OCI-M2 (cell line): ENCODE measurements around the gene AFF3.

Experiments
- DNase-seq: peaks from one replicate; lab custom pipeline; 2025; ENCODE audit not compliant: unreplicated experiment; lab: John Stamatoyannopoulos, UW

The AFF3 gene

DNA sequence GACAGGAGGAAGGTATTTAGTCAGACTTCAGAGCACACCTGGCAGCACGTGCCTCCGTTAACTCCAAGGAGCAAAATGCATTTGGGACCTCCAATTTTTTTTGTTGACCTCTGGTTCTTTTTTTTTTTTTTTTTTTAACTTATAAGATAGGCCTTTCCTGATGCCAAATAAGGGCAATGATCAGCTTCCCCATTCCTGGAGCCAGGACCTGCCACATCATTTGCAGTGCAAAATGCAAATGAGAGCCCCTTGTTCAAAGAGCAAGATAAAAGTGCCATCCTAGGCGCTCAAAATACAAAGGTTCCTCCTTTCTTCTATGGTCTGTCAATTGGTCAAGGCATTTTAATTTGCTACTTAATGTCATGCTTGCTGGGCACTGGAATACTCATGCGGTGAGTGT, 519.4 kb downstream of the AFF3 start:
- no peak for DNase-seq

DNA sequence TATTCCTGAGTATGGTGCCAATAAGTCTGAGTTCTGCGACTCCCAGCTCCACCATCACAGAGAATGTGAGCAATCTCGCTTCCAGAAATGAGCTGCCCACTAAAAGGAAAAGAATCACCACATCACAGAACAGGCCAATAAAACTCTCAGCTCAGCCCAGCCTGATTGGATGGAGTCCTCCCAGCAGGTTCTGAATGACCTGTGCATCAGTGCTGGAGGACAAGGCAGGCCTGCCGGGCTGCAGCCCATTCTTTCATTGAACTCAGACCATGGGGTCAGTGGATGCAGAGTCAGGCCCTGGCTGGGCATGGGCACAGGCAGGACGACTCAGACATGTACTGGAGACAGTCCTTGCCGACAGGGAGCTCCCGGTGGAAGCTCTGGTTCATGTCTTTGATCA, 519.9 kb downstream of the AFF3 start:
- DNase-seq: no peak

DNA sequence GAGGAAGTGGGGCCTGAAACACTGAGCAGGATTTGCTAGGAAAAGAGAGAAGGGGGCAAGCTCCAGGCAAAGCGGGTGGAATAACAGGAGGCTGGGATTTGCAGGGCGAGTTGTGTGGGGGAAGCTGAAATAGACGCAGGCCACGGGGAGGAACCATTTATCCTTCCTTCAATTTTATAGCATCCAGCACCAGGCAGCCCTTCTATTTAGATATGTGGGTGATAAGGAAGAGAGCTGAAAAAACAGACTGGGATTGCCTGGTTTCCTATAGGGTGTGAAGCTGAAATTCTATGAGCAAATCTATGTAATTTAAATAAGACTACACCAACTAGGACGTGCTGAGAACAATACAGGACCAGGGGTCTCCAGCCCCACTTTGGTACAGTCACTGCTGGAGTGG, 520.6 kb downstream of the AFF3 start:
- no peak for DNase-seq

DNA sequence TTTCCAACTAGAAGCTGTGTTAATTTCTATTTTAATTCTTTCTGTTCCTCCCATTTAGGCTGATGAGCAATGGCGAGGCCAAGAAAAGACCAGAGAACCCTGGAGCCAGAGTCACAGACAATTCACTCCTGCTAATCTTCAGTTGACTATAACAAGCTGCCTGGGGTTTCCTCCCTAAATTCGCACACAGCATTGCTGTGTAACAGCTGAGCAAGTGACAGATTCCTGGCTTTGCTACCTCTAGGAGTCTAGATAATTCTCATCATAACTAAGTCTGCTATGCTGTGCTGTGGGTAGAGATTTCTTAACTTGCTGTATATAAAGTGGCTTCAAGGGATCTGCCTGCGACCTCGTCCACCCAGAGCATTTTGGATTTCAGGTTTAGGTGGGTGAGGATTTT, 521.3 kb downstream of the AFF3 start:
- DNase-seq: no peak

DNA sequence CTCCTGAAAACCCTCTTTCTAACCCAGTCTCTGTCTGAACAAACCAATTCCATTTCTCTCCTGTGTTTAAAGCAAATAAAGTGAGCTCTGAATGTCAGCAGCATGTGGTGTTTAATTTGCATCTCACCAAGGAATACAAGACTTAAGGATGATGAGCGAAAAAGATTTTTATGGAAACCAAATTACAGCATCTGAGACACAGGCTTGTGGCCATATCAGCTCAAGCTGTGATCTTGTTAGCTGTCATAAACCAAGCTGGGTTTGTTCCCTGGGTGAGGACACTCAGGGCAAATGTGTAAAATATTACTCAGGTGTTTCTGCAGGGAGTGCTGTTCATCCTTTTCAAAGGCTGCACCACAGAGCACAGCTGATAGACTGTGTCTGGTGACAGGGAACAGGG, 523.2 kb downstream of the AFF3 start:
- no peak for DNase-seq

DNA sequence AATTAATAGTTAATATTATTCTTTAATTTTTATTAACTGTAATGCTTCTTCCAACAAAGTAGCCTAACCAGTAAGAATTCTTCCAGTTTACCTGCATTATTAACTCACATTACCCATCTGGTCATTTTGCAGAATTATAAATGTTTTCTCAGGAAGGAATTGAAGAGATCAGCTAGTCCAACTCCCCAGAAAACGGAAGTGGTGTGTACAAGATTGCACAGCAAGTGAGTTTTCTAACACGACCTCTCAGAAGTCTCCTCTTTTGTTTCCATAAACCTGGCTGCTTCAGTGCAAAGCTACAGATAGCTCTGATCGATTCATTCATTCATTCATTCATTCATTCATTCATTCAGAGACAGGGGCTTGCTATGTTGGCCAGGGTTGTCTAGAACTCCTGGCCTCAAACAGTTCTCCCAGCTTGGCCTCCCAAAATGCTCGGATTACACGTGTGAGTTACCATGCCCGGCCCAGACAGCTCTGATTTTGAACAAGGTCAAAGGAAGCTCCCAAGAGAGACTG, 523.8 kb downstream of the AFF3 start:
- DNase-seq: no peak

DNA sequence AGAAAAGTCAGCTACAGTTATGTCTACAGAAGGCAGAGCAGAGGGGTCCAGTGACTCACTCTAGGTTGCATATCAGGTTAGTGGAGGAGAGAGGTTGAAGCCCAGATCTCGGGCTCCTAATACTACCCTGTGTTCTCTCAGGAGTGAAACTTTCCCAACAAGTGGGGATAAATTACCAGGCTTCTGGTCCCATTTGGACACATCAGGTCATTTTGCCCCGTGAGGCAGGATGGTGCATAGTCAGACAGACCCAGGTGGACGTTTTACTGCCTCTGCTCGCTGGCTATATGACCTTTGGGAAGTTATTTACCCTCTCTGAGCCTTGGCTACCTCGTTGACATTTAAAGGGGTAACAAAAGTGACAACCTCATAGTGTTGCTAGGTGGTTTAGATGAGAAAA, 524.6 kb downstream of the AFF3 start:
- DNase-seq: no peak

DNA sequence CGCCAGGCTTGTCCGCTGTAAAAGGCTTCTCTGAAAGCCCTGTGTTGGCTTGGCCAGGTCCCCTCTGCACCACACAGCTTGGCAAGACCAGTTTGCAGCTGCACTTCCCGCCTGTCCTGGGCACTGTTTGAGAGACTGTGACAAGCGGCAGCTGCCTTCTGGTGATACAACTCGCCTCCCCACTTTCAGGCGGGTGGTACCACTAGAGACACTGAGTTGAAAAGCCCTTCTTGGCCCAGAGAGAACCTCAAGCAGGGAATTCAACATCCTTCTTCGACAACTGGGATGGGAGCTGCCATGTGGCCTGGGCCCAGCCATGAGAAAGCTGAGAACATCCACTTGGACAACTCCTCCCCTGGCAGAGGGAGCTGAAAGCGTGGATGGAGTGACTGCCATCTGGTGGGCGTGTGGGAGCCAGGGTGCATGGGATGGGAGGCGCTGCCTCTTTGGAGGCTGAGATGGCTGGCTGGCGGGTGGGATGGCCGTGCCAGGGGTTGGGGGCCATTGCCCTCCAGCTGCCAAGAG, 527.1 kb downstream of the AFF3 start:
- DNase-seq: no peak

DNA sequence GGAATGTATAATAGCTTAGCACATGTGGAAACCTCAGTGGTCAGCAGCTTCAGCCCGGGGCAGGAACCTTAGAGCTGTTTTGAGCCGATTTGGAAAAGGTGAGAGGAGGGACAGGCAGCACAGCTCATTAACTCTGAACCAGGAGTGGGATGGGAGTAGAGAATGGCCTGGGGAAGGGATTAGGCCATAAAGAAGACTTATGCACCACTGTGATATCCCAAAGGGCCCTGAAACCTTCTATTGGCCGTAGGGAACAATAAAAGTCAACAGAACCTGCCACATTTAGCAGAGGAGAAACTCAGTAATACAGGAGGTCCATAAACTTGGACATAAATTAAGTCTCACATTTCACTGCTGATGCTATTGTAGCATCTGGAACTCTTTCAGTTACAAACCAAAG, 528.4 kb downstream of the AFF3 start:
- no peak for DNase-seq

DNA sequence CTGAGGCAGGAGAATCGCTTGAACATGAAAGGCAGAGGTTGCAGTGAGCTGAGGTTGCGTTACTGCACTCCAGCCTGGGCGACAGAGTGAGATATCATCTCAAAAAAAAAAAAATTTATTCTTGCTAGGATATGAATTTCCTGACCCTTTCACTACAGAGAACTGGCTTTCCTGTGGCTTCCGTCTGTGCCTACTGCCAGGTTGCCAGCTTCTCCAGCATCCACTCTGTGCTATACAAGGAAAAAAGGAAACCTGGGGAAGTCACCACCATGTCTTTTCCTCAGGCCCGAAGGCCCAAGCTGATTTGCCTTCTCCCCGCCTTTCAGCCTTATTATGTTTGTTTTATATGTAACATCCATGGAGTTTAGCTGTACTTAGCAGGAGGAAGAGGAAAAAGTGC, 530.6 kb downstream of the AFF3 start:
- DNase-seq: no peak

DNA sequence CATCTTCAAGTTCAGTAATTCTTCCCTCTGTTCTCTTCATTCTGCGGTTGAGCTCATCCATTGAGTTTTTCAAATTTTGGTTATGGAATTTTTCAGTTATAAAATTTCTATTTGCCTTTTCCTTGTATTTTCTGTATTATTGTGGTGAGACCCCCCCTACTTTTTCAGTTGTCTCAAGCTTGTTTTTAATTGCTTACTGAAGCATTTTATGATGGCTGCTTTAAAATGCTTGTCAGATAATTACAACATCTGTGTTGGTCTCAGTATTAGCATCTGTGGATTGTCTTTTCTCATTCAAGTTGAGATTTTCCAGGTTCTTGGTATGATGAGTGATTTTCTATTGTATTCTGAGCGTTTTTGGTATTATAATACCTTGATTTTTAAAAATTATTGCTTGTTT, 531.4 kb downstream of the AFF3 start:
- no peak for DNase-seq

DNA sequence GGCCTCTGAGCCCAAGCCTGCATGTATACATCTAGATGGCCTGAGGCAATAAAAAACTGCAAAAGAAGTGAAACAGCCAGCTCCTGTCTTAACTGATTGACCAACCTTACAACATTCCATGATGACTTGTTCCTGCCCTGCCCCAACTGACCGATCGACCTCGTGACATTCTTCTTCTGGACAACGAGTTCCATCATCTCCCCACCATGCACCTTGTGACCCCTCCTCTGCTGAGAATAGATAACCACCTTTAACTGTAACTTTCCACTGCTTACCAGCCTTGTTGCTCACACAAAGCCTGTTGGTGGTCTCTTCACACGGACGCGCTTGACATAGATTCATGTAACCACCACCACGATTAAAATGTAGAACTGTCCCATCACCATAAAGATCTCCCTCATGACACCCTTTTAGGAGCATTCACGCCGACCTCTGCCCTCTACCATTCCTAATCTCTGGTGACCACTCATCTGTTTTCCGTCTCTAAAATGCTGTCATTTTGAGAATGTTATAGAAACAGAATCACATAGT, 532.5 kb downstream of the AFF3 start:
- no peak for DNase-seq

DNA sequence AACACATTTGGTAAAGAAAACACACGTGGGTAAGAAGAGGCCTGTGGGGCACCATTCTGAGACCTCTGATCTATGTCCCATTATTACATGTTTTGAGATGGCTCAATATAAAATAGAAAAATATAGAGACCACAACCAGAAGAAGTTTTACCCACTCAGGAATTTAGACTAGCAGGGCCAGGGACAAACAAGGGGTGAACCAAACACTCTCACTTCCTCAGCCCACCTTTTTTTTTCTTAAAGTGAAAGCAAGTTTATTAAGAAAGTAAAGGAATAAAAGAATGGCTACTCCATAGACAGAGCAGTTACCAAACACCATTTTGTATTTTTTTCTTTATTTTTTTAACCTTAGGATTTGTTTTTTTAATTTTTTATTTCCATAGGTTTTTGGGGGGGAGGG, 533.5 kb downstream of the AFF3 start:
- no peak for DNase-seq

DNA sequence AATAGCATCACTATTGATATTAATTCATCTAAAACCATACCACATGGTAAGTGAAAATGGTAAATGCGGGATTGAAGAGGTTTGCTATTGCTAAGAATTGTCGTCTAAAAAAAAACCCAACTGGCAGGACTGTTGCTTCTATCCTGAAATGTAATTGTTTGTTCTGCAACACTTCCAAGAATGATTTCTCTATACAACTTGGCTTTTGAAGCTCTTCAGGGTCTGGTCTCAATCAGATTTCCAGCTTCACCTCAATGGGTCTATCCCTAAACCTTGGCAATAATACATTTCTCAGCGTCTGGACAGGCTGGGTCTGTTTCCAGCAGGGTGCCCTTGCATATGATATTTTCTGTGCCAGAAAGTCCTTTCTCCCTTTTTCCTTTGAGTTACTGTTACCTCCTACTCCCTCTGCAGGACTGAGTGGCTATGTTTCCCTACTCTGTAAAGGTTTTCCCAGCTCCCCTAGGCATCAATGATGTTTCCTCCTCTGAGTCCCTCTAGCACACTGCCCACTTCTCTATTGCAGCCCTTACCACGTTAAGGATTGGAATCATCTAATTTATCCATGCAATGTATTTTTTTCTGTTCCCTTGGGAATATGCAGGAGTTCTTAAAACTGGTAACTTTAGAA, 534.4 kb downstream of the AFF3 start:
- DNase-seq: no peak

DNA sequence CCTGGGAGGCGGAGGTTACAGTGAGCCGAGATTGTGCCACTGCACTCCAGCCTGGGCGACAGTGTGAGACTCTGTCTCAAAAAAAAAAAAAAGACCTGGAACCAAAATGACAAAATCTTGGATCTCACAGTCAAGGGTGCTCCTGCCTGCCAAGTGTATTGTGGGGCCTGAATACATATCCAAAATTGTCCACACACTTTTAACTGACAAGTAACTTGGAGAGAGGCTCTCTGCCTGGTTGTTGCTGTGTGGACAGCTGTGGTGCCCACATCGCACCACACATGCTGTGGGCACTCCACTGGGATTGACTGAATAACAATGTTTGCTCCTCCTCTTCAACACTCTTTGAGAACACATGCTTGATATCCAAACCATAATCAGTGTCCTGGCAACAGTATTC, 534.9 kb downstream of the AFF3 start:
- DNase-seq: no peak

DNA sequence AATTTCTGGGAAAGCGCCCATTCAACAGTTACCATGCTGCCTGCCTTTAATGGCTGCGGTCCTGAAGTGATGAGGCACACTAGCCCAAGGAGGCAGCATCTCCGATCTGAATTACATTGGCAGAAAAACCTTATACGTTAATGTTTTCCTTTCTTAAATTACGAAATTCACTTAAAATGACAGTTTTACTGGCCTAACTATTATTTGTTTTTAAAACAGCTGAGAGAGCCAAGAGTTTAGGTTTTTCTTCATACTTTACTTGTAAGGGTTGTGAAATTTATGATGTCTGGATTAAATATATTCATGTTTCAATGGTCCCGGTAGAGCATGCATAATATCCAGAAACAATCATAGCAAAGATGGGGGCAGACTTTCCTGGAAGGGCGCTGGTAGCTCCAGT, 537.4 kb downstream of the AFF3 start:
- no peak for DNase-seq

DNA sequence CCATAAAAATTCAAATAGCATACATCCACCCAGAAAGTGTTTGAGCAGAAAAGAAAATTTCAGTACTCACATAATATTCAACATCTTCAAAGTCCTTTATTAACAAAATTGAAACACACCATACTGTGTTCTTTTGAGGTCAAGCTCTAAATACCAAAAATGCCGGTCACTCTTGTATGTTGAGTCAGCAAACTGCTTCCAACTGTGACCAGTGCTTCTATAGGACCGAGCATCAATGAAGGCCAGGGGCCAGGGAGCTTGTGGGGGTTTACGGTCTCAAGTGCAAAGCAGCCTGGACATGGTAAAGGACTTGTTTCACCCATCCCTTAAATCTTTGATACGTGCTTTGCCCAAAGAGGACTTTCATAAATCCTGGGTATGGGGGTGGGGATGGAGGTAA, 539.9 kb downstream of the AFF3 start:
- DNase-seq: no peak

DNA sequence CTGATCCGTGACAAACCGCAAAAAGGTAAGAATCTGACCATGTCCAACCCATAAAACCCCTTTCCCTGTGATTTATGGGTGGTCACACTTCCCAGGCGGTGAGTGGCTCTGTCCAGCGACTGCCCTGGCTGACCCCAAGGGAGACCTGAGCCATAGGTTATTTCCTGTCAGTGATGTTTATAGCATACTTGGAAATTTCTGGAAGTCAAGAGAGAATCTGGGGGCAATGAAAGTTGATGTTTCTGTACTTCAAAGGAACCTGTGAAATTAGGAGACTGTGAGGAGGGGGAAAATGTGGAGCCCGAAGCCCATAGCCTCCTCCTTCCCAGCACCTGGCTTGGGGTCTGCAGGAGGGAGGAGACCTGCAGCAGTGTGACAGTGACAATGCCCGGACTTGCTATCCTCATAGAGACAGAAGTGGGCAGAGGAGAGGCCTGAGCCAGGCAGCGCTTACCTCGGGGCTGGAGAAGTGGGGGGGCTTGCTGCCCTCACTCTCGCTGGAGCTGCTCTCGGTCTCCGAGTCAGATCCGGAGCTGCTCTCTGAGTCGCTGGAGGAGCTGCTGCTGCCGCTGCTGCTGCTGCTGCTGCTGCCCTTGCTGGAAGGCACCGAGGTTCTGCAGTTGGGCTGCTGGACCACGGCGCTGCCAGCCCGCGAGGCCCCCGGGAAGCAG, 541.3 kb downstream of the AFF3 start:
- no peak for DNase-seq

DNA sequence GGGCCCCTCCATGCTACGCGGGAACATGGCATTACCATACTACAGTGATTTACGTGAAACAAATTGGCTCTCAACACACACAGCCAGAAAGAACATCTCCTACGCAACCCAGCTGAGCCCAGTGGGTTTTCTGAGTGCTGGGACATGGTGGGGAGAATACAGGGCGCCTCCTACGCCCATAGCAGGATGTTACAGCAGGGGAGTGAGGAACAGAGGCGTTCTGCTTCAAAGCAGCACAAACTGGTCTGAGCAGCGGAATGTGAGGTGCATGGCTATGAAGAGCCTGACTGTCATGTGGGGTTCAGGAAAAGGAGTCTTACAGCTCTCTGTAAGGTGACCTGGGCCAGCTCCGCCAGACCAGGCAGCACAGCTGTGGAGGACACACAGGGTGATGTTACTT, 543.9 kb downstream of the AFF3 start:
- DNase-seq: no peak

DNA sequence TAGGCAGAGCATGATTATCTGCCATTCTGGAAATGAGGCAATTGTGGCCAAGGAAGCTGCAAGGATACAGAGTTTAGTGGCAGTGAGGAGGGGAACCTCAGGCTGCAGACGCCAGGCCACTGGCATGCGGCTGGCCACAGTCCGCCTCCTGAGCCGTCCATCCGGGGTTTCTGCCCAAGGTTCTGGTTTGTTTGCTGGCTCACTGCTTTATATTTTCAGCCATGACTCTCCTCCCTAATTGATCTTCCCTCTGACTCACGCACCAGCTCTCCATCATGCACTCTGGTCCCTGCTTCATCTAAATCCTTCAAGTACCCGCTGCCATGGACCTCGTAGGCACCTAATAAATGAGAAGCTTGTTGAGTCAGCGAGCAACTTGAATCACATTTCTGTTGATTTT, 544.8 kb downstream of the AFF3 start:
- DNase-seq: no peak

DNA sequence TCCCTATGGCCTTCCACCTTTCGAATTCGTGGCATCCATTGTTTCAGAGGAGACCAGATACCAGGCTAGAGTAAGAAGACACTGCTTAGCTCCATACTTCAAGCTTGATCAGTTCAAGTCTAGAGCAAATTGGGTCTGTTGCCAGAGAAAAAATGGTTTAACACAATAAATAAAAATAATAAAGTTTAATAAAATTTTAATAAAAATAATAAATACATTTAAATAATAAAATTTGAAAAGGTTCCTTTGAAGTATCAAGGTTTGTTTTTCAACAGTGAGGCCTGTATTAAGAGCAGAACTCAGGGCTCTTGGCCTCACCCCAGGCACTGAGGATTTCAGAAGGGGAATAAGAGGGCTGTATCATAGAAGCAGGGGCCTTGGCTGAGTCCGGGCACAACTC, 547.0 kb downstream of the AFF3 start:
- DNase-seq: no peak

DNA sequence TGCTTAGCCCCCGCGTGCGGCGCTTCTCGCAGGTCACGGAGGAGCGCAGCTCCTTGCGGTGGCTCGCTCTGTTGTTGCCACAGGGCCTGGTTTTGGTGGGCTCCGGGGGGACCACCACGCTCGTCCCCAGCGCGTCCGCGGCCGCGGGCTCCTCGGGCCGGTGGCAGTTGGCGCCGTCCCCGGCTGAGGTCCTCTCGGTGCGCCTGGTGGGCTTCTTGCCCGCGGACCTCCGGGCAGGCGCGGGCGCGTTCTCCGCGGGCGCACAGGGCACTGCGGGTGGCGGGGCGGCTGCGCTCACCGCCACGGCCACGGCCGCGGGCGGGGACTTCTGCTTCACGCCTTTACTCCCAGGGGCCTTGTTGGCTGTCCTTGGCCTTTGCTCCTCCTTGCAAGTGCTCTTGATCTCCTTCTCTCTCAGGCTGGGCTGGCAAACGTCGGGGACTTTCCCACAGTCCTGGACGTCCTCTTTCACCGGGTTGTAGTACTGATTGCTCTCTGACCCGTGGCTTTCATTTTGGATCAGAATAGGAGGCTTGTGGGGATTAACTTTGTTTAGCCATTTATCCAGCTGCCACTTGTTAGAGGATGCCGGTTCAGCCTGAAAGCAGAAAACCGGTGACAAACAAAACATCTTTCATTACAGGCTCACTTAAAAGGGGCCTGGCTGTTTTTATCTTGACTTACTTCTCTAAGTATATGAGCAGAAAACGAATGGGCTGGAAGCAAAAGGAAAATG, 548.5 kb downstream of the AFF3 start:
- no peak for DNase-seq
